GM12892 (cell line): ENCODE data around the gene TCF23. TPM values are rescaled to one million over a fixed set of nuclear protein-coding genes. Genes with fewer than 3 reads are reported as not detected.
"Not testable (repeated sequence)": the region's sequence is repeated elsewhere in the genome, so short reads cannot be mapped to it uniquely, and the experiment has no call there.

Source experiments
- DNase-seq: peaks from one replicate; pipeline ENCODE4 v3.0.0; 2011; ENCODE audit not compliant: insufficient read length
- FAIRE-seq: peaks from 2 replicates; lab custom pipeline; 2011; peaks lifted over from hg19 to GRCh38; lab: Jason Lieb, UNC
- POLR2A ChIP-seq: IDR thresholded peaks from 2 replicates; pipeline ENCODE4 v1.6.1; 2011; ENCODE audit warnings: low read depth, low read length, control low read depth
- POLR2AphosphoS5 ChIP-seq: IDR thresholded peaks from 2 replicates; pipeline ENCODE4 v1.6.1; 2011; ENCODE audit warnings: low read depth, low read length, control low read depth
- TAF1 ChIP-seq: IDR thresholded peaks from 2 replicates; pipeline ENCODE4 v1.6.1; 2011; ENCODE audit warnings: low read depth, mild to moderate bottlenecking, control low read depth, low read length, borderline replicate concordance
- polyA plus RNA-seq: library from polyadenylated mRNA; unstranded; fragments of >200 nt; gene quantifications from one replicate; pipeline ENCODE4 v1.2.1, GENCODE V29; 2012; ENCODE audit warnings: missing spikeins, inconsistent platforms; ENCODE audit not compliant: missing spikeins

Gene TCF23
- not detected for polyA plus RNA-seq

GRCh38 chr2:27148801-27149439, at the start of gene TCF23:
TSS of gene TCF23 (plus strand) at chr2:27149004. CDS start at chr2:27149134, 130 bp downstream.
- DNase-seq (no peak), FAIRE-seq (no peak)
- TF ChIP-seq TAF1 (no peak), POLR2AphosphoS5 (no peak), POLR2A (no peak)

DNA sequence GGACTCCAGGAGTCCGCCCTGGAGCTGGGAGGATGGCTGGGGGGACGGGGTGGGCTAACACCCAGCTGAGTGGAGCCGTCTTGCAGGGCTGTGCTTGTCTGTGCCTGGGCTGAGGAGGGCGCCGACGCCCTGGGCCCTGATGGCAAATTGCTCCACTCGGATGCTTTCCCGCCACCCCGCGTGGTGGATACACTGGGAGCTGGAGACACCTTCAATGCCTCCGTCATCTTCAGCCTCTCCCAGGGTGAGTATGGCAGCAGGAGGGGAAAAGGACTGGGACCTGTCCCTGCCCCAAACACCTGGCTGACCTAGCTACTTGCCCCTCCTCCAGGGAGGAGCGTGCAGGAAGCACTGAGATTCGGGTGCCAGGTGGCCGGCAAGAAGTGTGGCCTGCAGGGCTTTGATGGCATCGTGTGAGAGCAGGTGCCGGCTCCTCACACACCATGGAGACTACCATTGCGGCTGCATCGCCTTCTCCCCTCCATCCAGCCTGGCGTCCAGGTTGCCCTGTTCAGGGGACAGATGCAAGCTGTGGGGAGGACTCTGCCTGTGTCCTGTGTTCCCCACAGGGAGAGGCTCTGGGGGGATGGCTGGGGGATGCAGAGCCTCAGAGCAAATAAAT, 49.4 kb upstream of the TCF23 start:
- no peak for DNase-seq
- TF ChIP-seq TAF1: no peak
- TF ChIP-seq POLR2A: no peak
- TF ChIP-seq POLR2AphosphoS5: no peak
- FAIRE-seq: no peak

- FAIRE-seq (no peak), DNase-seq (no peak)
- TF ChIP-seq TAF1 (no peak), POLR2AphosphoS5 (no peak), POLR2A (no peak)
Measured at GRCh38 chr2:27100036-27100435, 48.8 kb upstream of the TCF23 start.

DNA sequence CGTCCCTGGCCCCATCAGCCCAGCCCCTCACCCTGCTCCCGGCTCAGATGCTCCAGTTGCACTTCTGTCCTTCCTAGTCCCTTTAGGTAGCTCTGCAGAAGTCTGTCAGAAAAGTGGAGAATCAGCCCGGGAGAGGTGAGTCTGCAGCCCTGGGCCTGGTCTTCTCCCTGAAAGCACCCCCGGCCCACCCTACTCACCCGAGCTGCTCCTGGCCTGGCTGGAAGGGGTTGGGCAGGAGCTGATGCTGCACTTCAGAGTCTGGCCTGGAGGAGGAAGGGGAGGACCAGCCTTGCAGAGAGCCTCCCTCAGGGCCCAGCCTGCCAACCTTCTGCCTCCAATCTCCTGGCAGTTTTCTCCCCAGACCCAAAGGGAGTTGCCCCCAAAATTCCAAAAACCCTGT, 46.5 kb upstream of the TCF23 start:
- TF ChIP-seq POLR2A (no peak), TAF1 (no peak), POLR2AphosphoS5 (no peak)
- FAIRE-seq: no peak
- no peak for DNase-seq

DNA sequence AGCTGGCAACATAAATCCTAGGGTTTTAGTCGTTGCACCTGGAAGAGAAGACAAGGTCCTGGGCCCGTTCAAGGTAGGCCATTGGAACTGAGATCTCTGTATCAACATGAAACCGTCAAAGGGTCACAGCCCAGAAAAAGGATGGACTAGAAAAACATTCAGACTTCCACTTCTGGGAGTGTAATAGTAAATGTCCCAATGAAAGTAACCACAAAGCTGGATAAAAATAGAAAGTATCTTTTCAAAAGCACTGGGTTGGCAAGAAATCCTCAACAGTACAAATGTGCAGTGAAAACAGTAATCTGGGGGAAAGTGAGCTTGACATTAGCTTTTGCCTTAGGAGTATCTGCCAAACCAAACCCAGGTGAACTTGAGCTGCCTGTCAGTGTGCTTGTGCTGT, 42.8 kb upstream of the TCF23 start:
- FAIRE-seq: no peak
- DNase-seq: no peak
- TF ChIP-seq POLR2AphosphoS5: no peak
- TF ChIP-seq TAF1: no peak
- TF ChIP-seq POLR2A: no peak

- no peak for DNase-seq
- FAIRE-seq: no peak
- no peak for TF ChIP-seq TAF1
- TF ChIP-seq POLR2A: no peak
- no peak for TF ChIP-seq POLR2AphosphoS5
Measured at GRCh38 chr2:27108221-27108620, 40.6 kb upstream of the TCF23 start.

DNA sequence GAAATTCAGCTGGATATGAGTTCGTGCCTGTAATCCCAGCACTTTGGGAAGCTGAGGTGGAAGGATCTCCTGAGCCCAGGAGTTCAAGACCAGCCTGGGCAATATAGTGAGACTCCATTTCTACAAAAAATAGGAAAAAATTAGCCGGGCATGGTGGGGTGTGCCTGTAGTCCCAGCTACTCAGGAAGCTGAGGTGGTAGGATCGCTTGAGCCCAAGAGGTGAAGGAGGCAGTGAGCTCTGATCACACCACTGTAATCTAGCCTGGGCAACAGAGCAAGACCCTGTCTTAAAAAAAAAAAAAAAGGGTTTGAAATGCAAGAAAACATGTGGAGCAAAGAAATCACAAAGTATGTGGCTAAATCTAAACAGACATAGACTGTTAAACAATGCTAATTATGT, 39.7 kb upstream of the TCF23 start:
- DNase-seq (no peak), FAIRE-seq (no peak)
- TF ChIP-seq POLR2A (no peak), POLR2AphosphoS5 (no peak), TAF1 (no peak)

DNA sequence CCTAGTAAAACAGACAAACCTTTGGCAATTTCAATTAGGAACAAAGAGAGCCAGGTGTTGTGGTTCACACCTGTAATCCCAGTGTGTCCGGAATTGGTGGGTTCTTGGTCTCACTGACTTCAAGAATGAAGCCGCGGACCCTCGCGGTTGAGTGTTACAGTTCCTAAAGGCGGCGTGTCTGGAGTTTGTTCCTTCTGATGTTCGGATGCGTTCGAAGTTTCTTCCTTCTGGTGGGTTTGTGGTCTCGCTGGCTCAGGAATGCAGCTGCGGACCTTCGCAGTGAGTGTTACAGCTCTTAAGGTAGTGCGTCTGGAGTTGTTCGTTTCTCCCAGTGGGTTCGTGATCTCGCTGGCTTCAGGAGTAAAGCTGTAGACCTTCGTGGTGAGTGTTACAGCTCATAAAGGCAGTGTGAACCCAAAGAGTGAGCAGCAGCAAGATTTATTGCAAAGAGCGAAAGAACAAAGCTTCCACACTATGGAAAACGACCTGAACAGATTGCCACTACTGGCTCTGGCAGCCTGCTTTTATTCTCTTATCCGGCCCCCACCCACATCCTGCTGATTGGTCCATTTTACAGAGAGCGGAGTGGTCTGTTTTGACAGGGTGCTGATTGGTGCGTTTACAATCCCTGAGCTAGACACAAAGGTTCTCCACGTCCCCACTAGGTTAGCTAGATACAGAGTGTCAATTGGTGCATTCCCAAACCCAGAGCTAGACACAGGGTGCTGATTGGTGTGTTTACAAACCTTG, 38.0 kb upstream of the TCF23 start:
- not testable (repeated sequence) for FAIRE-seq, DNase-seq

- not testable (repeated sequence) for DNase-seq, FAIRE-seq
Measured at GRCh38 chr2:27111392-27112078, 37.3 kb upstream of the TCF23 start.

- no peak for FAIRE-seq
Measured at GRCh38 chr2:27115519-27115918, 33.3 kb upstream of the TCF23 start.

GRCh38 chr2:27117995-27118524, 30.7 kb upstream of the TCF23 start:
- TF ChIP-seq TAF1: no peak
- TF ChIP-seq POLR2A: no peak
- TF ChIP-seq POLR2AphosphoS5: no peak
- FAIRE-seq (no peak), DNase-seq (no peak)

More at GRCh38 chr2:27115519-27115918, 33.3 kb upstream of the TCF23 start:
- DNase-seq: no peak
- TF ChIP-seq TAF1 (no peak), POLR2AphosphoS5 (no peak), POLR2A (no peak)
